ENCODE measurements around the gene SLC2A8. TPM values are rescaled to one million over a fixed set of nuclear protein-coding genes. Genes with fewer than 3 reads are reported as not detected.

SLC2A8 gene
- total RNA-seq, 1 donor from 2014 or later = 48.0 TPM

DNA sequence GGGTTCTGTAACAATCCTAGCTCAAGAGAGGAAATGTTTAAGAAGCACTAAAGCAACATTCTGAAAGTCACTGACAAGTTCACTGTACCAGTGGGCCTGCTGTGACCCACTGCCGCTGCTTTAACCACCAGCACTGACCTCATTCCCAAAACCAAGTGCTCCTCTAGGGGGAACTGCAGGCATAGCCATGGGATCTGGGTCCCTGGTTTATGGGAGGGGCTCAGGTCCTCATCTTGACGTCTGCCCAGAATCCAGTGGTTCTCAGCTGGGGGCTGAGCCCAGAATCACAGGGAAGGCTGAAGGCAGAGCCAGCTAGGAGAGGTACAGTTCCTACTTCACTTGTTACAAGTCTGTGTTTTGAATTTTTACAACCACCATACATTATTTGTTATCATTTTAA is 36.1 kb upstream of the SLC2A8 start:
- DNase-seq (ENCODE audit: low spot score, unreplicated experiment) = no peak
- TF ChIP-seq, protein P1, sequence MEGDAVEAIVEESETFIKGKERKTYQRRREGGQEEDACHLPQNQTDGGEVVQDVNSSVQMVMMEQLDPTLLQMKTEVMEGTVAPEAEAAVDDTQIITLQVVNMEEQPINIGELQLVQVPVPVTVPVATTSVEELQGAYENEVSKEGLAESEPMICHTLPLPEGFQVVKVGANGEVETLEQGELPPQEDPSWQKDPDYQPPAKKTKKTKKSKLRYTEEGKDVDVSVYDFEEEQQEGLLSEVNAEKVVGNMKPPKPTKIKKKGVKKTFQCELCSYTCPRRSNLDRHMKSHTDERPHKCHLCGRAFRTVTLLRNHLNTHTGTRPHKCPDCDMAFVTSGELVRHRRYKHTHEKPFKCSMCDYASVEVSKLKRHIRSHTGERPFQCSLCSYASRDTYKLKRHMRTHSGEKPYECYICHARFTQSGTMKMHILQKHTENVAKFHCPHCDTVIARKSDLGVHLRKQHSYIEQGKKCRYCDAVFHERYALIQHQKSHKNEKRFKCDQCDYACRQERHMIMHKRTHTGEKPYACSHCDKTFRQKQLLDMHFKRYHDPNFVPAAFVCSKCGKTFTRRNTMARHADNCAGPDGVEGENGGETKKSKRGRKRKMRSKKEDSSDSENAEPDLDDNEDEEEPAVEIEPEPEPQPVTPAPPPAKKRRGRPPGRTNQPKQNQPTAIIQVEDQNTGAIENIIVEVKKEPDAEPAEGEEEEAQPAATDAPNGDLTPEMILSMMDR (IDR thresholded peaks at IDR 0.05; ENCODE audit: unreplicated experiment) = no peak
- no peak overlapping the region for H3K27ac Mint-ChIP-seq
- H3K9me3 Mint-ChIP-seq (ENCODE audit: low read depth) = no peaks in the 10 kb centered on the region
- no peaks in the 10 kb centered on the region for H3K27me3 Mint-ChIP-seq
- H3K4me1 Mint-ChIP-seq (ENCODE audit: low read depth) = no peaks in the 10 kb centered on the region
- H3K36me3 Mint-ChIP-seq (ENCODE audit: insufficient read depth) = no peaks in the 10 kb centered on the region
- H3K4me3 Mint-ChIP-seq (ENCODE audit: low read depth) = no peak overlapping the region

- no peak overlapping the region for H3K27ac Mint-ChIP-seq
- no peaks in the 10 kb centered on the region for H3K9me3 Mint-ChIP-seq (ENCODE audit: low read depth)
- H3K27me3 Mint-ChIP-seq = no peaks in the 10 kb centered on the region
- TF ChIP-seq, protein P1 (IDR thresholded peaks at IDR 0.05; ENCODE audit: unreplicated experiment) = no peak
- H3K4me3 Mint-ChIP-seq (ENCODE audit: low read depth) = no peak overlapping the region
- H3K4me1 Mint-ChIP-seq (ENCODE audit: low read depth) = no peaks in the 10 kb centered on the region
- no peaks in the 10 kb centered on the region for H3K36me3 Mint-ChIP-seq (ENCODE audit: insufficient read depth)
- no peak for DNase-seq (ENCODE audit: low spot score, unreplicated experiment)
Measured at GRCh38 chr9:127361561-127361960, 35.4 kb upstream of the SLC2A8 start.

DNA sequence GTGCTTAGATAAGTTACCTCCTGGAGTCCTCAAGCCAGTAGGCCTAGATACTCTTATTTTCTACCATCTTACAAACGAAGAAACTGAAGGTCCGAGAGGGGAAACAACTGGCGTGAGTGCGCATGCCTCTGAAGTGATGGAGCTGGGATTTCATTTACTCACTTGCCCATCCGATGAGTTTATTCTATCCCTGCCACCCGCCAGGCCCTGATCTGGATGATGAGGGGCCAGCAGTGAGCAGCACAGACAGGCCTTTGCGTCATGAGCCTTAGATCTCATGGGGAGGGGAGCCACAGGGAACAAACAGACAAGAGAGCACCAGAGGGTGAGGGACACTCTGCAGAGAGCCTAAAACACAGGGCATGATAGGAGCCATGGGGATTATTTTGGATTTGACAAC is 34.1 kb upstream of the SLC2A8 start:
- no peak overlapping the region for H3K4me3 Mint-ChIP-seq (ENCODE audit: low read depth)
- DNase-seq (ENCODE audit: low spot score, unreplicated experiment) = no peak
- H3K9me3 Mint-ChIP-seq (ENCODE audit: low read depth) = no peaks in the 10 kb centered on the region
- peaks cover 1% of the 10 kb centered on the region for H3K4me1 Mint-ChIP-seq (ENCODE audit: low read depth)
- H3K36me3 Mint-ChIP-seq (ENCODE audit: insufficient read depth) = no peaks in the 10 kb centered on the region
- TF ChIP-seq, protein P1 (IDR thresholded peaks at IDR 0.05; ENCODE audit: unreplicated experiment) = no peak
- H3K27me3 Mint-ChIP-seq = no peaks in the 10 kb centered on the region
- H3K27ac Mint-ChIP-seq = no peak overlapping the region

DNA sequence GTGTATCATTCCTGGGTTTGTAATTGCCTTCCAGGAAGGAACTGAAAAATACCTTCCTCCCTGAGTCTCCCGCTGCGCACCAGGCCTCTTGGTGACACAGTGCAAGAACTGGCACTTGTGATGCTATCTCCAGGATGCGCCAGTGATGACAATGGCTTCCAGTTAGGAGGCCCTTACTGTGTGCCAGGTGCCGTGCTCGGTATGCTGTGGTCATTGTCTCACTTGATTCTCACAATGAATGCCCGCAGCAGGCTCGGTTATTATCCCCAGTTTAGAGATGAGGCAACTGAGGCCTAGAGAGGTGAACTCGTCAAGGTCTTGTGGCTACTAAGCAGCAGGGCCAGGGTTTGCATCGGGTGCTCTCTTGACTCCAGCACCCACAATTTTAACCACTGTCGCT is 31.5 kb upstream of the SLC2A8 start:
- Mint-ChIP-seq H3K27me3 (peaks cover 15% of the 10 kb centered on the region), H3K4me1 (ENCODE audit: low read depth) (peaks cover 1% of the 10 kb centered on the region), H3K4me3 (ENCODE audit: low read depth) (no peak overlapping the region), H3K36me3 (ENCODE audit: insufficient read depth) (peaks cover 2% of the 10 kb centered on the region), H3K27ac (no peak overlapping the region), H3K9me3 (ENCODE audit: low read depth) (no peaks in the 10 kb centered on the region)
- TF ChIP-seq, protein P1 (IDR thresholded peaks at IDR 0.05; ENCODE audit: unreplicated experiment) = no peak
- no peak for DNase-seq (ENCODE audit: low spot score, unreplicated experiment)

GRCh38 chr9:127366594-127366993 is 30.4 kb upstream of the SLC2A8 start:
- Mint-ChIP-seq H3K27me3 (peaks cover 23% of the 10 kb centered on the region), H3K4me3 (ENCODE audit: low read depth) (no peak overlapping the region), H3K9me3 (ENCODE audit: low read depth) (no peaks in the 10 kb centered on the region), H3K36me3 (ENCODE audit: insufficient read depth) (peaks cover 2% of the 10 kb centered on the region), H3K4me1 (ENCODE audit: low read depth) (peaks cover 1% of the 10 kb centered on the region), H3K27ac (no peak overlapping the region)
- DNase-seq (ENCODE audit: low spot score, unreplicated experiment) = no peak
- TF ChIP-seq, protein P1 (IDR thresholded peaks at IDR 0.05; ENCODE audit: unreplicated experiment) = no peak
